Epithelial cell of proximal tubule (primary cell): Measurements from ENCODE around the gene ZFHX3. TPM values are rescaled to one million over a fixed set of nuclear protein-coding genes. Genes with fewer than 3 reads are reported as not detected.

ENCODE experiments used
- DNase-seq: peaks from one replicate; pipeline ENCODE4 v3.0.0-alpha.2; 2011; ENCODE audit warnings: low read depth
- H3K4me3 ChIP-seq: 2 replicates; pipeline ENCODE4 v1.5.1; 2011; ENCODE audit warnings: low read depth, mild to moderate bottlenecking, low read length
- total RNA-seq: library from RNA; depleted of rRNA; stranded (reverse); fragments of >200 nt; gene quantifications from 2 replicates; pipeline ENCODE4 v1.2.3, GENCODE V29; 2015
- TF ChIP-seq, protein P1 (sequence below): conservative IDR thresholded peaks from 2 replicates; pipeline ENCODE4 v1.5.1; 2012; ENCODE audit warnings: low read depth, mild to moderate bottlenecking, low read length

Gene ZFHX3
- total RNA-seq, 1 donor from 2014 or later: 9.6 TPM

DNA sequence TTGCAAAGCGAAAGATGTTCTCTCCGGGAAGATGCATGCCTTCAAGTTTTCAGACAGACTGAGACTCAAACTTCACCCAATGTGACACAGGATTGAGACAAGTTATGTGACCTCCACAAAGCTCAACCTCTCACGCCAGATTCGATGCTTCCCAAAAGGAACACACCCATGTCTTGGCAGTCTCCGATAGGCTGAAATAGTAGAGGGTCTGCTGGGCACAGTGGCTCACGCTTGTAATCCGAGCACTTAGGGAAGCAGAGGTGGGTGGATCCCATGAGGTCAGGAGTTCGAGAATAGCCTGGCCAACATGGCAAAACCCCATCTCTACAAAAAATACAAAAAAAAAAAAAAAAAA, 22.1 kb downstream of the ZFHX3 start:
- DNase-seq: no peak
- no peak overlapping the region for H3K4me3 ChIP-seq
- TF ChIP-seq, protein P1, sequence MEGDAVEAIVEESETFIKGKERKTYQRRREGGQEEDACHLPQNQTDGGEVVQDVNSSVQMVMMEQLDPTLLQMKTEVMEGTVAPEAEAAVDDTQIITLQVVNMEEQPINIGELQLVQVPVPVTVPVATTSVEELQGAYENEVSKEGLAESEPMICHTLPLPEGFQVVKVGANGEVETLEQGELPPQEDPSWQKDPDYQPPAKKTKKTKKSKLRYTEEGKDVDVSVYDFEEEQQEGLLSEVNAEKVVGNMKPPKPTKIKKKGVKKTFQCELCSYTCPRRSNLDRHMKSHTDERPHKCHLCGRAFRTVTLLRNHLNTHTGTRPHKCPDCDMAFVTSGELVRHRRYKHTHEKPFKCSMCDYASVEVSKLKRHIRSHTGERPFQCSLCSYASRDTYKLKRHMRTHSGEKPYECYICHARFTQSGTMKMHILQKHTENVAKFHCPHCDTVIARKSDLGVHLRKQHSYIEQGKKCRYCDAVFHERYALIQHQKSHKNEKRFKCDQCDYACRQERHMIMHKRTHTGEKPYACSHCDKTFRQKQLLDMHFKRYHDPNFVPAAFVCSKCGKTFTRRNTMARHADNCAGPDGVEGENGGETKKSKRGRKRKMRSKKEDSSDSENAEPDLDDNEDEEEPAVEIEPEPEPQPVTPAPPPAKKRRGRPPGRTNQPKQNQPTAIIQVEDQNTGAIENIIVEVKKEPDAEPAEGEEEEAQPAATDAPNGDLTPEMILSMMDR: no peak

DNA sequence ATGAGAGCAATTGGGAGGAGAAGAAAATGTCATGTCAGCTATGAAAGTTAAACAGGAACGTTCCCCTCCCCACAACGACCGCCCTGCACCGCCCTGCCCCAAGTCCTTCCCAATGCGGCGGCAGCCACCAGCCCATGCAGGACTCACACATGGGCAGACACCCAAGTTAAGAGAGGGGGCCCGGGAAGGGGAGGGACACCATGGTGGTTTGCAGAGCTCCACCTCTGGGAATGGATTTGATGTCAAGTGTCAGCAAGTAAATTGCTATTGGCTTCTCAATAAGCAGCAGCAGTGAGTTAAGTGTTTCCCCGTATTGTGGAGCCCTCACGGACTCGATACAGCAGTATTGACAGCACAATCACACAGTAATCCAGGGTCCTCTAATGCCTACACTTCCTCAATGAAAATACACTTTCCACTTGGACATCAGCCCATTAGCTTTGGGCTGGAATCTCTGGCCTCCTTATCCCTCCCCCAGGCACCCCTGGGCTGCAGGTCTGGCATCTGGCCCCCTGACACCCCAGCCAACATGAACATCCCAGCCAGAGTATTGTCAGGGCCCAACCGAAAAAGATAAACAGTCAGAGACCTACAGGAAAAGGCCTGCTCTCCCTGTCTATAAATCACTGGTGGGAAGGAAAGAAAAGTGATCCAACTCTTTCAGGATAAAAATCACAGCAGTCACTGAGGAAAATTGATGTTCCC, 22.6 kb downstream of the ZFHX3 start:
- no peak for DNase-seq
- TF ChIP-seq, protein P1: no peak
- no peak overlapping the region for H3K4me3 ChIP-seq

- TF ChIP-seq, protein P1: no peak
- no peak overlapping the region for H3K4me3 ChIP-seq
- DNase-seq: no peak
These were observed 23.3 kb downstream of the ZFHX3 start for GRCh38 chr16:73024571-73025105.

GRCh38 chr16:73023752-73024570, 24.0 kb downstream of the ZFHX3 start:
- no peak for DNase-seq
- H3K4me3 ChIP-seq: no peak overlapping the region
- TF ChIP-seq, protein P1: no peak

DNA sequence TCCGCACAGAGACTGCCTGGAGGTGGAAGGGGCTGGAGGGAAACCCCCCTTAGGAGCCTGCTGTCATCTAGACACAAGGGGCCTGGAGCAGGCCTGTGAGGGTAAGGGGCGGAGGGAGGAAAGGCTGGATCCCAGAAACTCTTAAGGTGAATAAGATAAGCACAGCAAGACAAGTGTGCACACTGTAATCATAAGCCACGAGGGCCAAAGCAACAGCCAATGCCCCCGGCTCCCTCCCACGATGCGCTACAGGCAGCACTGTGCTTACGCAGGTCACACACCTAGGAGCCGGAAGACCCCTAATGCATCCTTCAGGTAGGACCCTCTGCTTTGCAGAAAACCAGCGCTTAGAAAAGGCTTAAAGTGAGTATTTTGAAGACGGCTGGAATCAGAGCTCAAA, 24.6 kb downstream of the ZFHX3 start:
- DNase-seq: no peak
- no peak overlapping the region for H3K4me3 ChIP-seq
- TF ChIP-seq, protein P1: no peak

DNA sequence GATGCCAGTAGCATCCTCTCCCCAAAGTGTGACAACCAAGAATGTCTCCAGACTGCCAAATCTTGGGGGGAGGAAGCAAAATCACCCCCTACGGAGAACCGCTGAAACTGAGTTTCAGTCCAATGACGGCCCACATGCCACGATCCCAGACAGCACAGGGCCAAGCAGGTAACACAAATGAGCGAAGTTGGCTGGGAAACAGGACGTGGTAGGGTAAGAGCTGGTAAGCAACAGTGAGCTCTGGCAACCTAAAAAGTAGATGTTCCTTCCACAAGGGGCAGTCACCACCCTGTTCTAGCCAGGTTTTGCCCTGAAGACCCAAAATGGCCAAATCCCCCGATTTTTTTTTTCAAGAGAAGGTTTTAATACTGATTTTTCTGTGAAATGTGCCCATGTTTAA, 25.4 kb downstream of the ZFHX3 start:
- no peak for DNase-seq
- no peak overlapping the region for H3K4me3 ChIP-seq
- TF ChIP-seq, protein P1: no peak
